Activated naive CD8-positive, alpha-beta T cell treated with anti-CD3 and anti-CD28 coated beads, Interleukin-2, amount 10 ng/mL, durations not matched to agents 7 days and 5 days (primary cell): ENCODE data around the gene NRIP3. TPM values are rescaled to one million over a fixed set of nuclear protein-coding genes. Genes with fewer than 3 reads are reported as not detected.
"Not testable (repeated sequence)": the region's sequence is repeated elsewhere in the genome, so short reads cannot be mapped to it uniquely, and the experiment has no call there.

Experiments
- ATAC-seq: fragments of 150-1000 bp; cut with Tn5 transposase; one replicate; pipeline ENCODE4 v1.10.0; 2021; ENCODE audit warnings: low read depth, moderate library complexity
- POLR2A ChIA-PET: fragments of 350-600 bp; sonication (Branson Sonifier 250); formaldehyde crosslinking; loops from one replicate; lab custom pipeline; 2021; ENCODE audit warnings: antibody characterized with exemption; lab: Charles Lee
- DNase-seq: peaks from one replicate; pipeline ENCODE4 v3.0.0; 2021
- H3K27ac Mint-ChIP-seq: one replicate; pipeline ENCODE4 v1.8.0; 2022; ENCODE audit warnings: mild to moderate bottlenecking, mixed read lengths
- H3K27me3 Mint-ChIP-seq: one replicate; pipeline ENCODE4 v1.8.0; 2022; ENCODE audit warnings: mild to moderate bottlenecking, moderate library complexity, mixed read lengths
- H3K36me3 Mint-ChIP-seq: one replicate; pipeline ENCODE4 v1.8.0; 2021; ENCODE audit warnings: mild to moderate bottlenecking, mixed read lengths
- H3K4me1 Mint-ChIP-seq: one replicate; pipeline ENCODE4 v1.8.0; 2021; ENCODE audit warnings: mixed read lengths
- H3K4me3 Mint-ChIP-seq: one replicate; pipeline ENCODE4 v1.8.0; 2022; ENCODE audit warnings: mild to moderate bottlenecking, moderate library complexity, mixed read lengths
- H3K9me3 Mint-ChIP-seq: one replicate; pipeline ENCODE4 v1.8.0; 2021; ENCODE audit warnings: mixed read lengths
- total RNA-seq, 2 experiments: library from RNA; stranded (reverse); gene quantifications; one replicate each; pipeline ENCODE4 v1.2.3, GENCODE V29; 2021

The NRIP3 gene
- total RNA-seq, 2 experiments from 2014 or later: 1.4 to 2.0 TPM

GRCh38 chr11:8980485-8980884 lies 23.3 kb downstream of the NRIP3 start:
- ATAC-seq (no peak), DNase-seq (no peak)
- no peak overlapping the region for H3K4me3 Mint-ChIP-seq
- POLR2A ChIA-PET: no interaction called here
- H3K9me3 Mint-ChIP-seq: no peaks in the 10 kb centered on the region
- no peak overlapping the region for H3K27ac Mint-ChIP-seq
- no peaks in the 10 kb centered on the region for H3K4me1 Mint-ChIP-seq
- H3K27me3 Mint-ChIP-seq: peaks cover 7% of the 10 kb centered on the region
- no peaks in the 10 kb centered on the region for H3K36me3 Mint-ChIP-seq

- H3K4me1 Mint-ChIP-seq, DNase-seq, H3K27ac Mint-ChIP-seq, H3K36me3 Mint-ChIP-seq, H3K27me3 Mint-ChIP-seq, ATAC-seq, POLR2A ChIA-PET, H3K4me3 Mint-ChIP-seq, H3K9me3 Mint-ChIP-seq: not testable (repeated sequence)
These were observed 24.4 kb downstream of the NRIP3 start for GRCh38 chr11:8979365-8979764.

GRCh38 chr11:8973121-8973520 lies 30.7 kb downstream of the NRIP3 start:
- ATAC-seq: no peak
- no peak for DNase-seq
- no peaks in the 10 kb centered on the region for H3K27me3 Mint-ChIP-seq
- H3K36me3 Mint-ChIP-seq: no peaks in the 10 kb centered on the region
- H3K9me3 Mint-ChIP-seq: no peaks in the 10 kb centered on the region
- POLR2A ChIA-PET: no interaction called here
- H3K27ac Mint-ChIP-seq: no peak overlapping the region
- no peaks in the 10 kb centered on the region for H3K4me1 Mint-ChIP-seq
- H3K4me3 Mint-ChIP-seq: no peak overlapping the region

GRCh38 chr11:8971924-8972316 lies 31.9 kb downstream of the NRIP3 start:
- H3K27ac Mint-ChIP-seq: no peak overlapping the region
- ATAC-seq: no peak
- no peaks in the 10 kb centered on the region for H3K9me3 Mint-ChIP-seq
- no peak overlapping the region for H3K4me3 Mint-ChIP-seq
- H3K27me3 Mint-ChIP-seq: no peaks in the 10 kb centered on the region
- no peak for DNase-seq
- POLR2A ChIA-PET: no interaction called here
- H3K4me1 Mint-ChIP-seq: no peaks in the 10 kb centered on the region
- H3K36me3 Mint-ChIP-seq: no peaks in the 10 kb centered on the region

- POLR2A ChIA-PET: no interaction called here
- H3K27me3 Mint-ChIP-seq: no peaks in the 10 kb centered on the region
- no peak overlapping the region for H3K4me3 Mint-ChIP-seq
- no peaks in the 10 kb centered on the region for H3K9me3 Mint-ChIP-seq
- H3K27ac Mint-ChIP-seq: no peak overlapping the region
- H3K36me3 Mint-ChIP-seq: no peaks in the 10 kb centered on the region
- H3K4me1 Mint-ChIP-seq: peaks cover 2% of the 10 kb centered on the region
- ATAC-seq (no peak), DNase-seq (no peak)
These were observed 32.4 kb downstream of the NRIP3 start for GRCh38 chr11:8971196-8971923.

- H3K36me3 Mint-ChIP-seq: no peaks in the 10 kb centered on the region
- DNase-seq: no peak
These were observed 36.6 kb downstream of the NRIP3 start for GRCh38 chr11:8967184-8967583.

GRCh38 chr11:8964324-8965320 lies 39.2 kb downstream of the NRIP3 start, which contains the start of gene TMEM9B:
TMEM9B (minus strand) TSS chr11:8964442; CDS start chr11:8964313, 129 bp downstream.
- POLR2A ChIA-PET: interaction anchor here (0.6 to 3.0 kb wide), 14 partner anchors 10 to 1844 kb away, joined by 3 to 24 read pairs (median 4); partner anchors contain the start of genes AKIP1, NRIP3, RPL27A and TRIM66
- DNase-seq (peak; percentile 89), ATAC-seq (peak; percentile 87)
- Mint-ChIP-seq H3K4me1 (peaks cover 21% of the 10 kb centered on the region), H3K4me3 (peak within 1 kb of the TSS; percentile 99), H3K27ac (peak within 1 kb of the TSS; percentile 97), H3K9me3 (no peaks in the 10 kb centered on the region), H3K36me3 (no peaks in the 10 kb centered on the region), H3K27me3 (no peaks in the 10 kb centered on the region)

More at GRCh38 chr11:8967184-8967583, 36.6 kb downstream of the NRIP3 start:
- peaks cover 16% of the 10 kb centered on the region for H3K4me1 Mint-ChIP-seq
- ATAC-seq: no peak
- POLR2A ChIA-PET: no interaction called here
- no peaks in the 10 kb centered on the region for H3K9me3 Mint-ChIP-seq
- no peaks in the 10 kb centered on the region for H3K27me3 Mint-ChIP-seq
- H3K4me3 Mint-ChIP-seq: no peak overlapping the region
- H3K27ac Mint-ChIP-seq: no peak overlapping the region

GRCh38 chr11:8963569-8964323 lies 40.1 kb downstream of the NRIP3 start:
- POLR2A ChIA-PET: interaction anchor here (0.5 to 3.0 kb wide), 12 partner anchors 10 to 1844 kb away, joined by 3 to 24 read pairs (median 4); partner anchors contain the start of genes AKIP1, RPL27A, TRIM66 and ZNF143
- Mint-ChIP-seq H3K4me1 (peaks cover 28% of the 10 kb centered on the region), H3K4me3 (peak overlapping the region; percentile 99), H3K9me3 (no peaks in the 10 kb centered on the region), H3K36me3 (peaks cover 2% of the 10 kb centered on the region), H3K27me3 (no peaks in the 10 kb centered on the region), H3K27ac (peak overlapping the region; percentile 97)
- no peak for DNase-seq
- peak; percentile 79 for ATAC-seq

GRCh38 chr11:8962841-8963240 lies 41.0 kb downstream of the NRIP3 start:
- POLR2A ChIA-PET: interaction anchor here (1.1 to 3.0 kb wide), 4 partner anchors 49 to 280 kb away, joined by 7 to 24 read pairs (median 8); partner anchors contain the start of genes RPL27A and TRIM66
- peak overlapping the region; percentile 99 for H3K4me3 Mint-ChIP-seq
- H3K36me3 Mint-ChIP-seq: peaks cover 2% of the 10 kb centered on the region
- DNase-seq (no peak), ATAC-seq (no peak)
- peaks cover 31% of the 10 kb centered on the region for H3K4me1 Mint-ChIP-seq
- peak overlapping the region; percentile 86 for H3K27ac Mint-ChIP-seq
- no peaks in the 10 kb centered on the region for H3K9me3 Mint-ChIP-seq
- H3K27me3 Mint-ChIP-seq: no peaks in the 10 kb centered on the region

GRCh38 chr11:8961401-8961800 lies 42.4 kb downstream of the NRIP3 start:
- Mint-ChIP-seq H3K27ac (no peak overlapping the region), H3K36me3 (peaks cover 5% of the 10 kb centered on the region), H3K4me1 (peaks cover 39% of the 10 kb centered on the region), H3K27me3 (no peaks in the 10 kb centered on the region), H3K4me3 (no peak overlapping the region), H3K9me3 (no peaks in the 10 kb centered on the region)
- POLR2A ChIA-PET: interaction anchor here (0.6 to 1.1 kb wide), 3 partner anchors 42 to 289 kb away, joined by 3 read pairs; partner anchors contain the start of genes NRIP3, RPL27A and TRIM66
- ATAC-seq (no peak), DNase-seq (no peak)

- ATAC-seq (peak; percentile 16), DNase-seq (no peak)
- H3K27me3 Mint-ChIP-seq: no peaks in the 10 kb centered on the region
- no peak overlapping the region for H3K4me3 Mint-ChIP-seq
- H3K4me1 Mint-ChIP-seq: peaks cover 38% of the 10 kb centered on the region
- H3K27ac Mint-ChIP-seq: no peak overlapping the region
- H3K36me3 Mint-ChIP-seq: peaks cover 12% of the 10 kb centered on the region
- POLR2A ChIA-PET: interaction anchor here (0.5 to 1.7 kb wide), 9 partner anchors 44 to 653 kb away, joined by 3 to 6 read pairs (median 4); partner anchors contain the start of genes AKIP1, RPL27A and TRIM66
- H3K9me3 Mint-ChIP-seq: no peaks in the 10 kb centered on the region
These were observed 44.1 kb downstream of the NRIP3 start for GRCh38 chr11:8959546-8960166.

- Mint-ChIP-seq H3K27me3 (no peaks in the 10 kb centered on the region), H3K4me3 (peak overlapping the region; percentile 14), H3K9me3 (no peaks in the 10 kb centered on the region), H3K27ac (no peak overlapping the region), H3K36me3 (peaks cover 17% of the 10 kb centered on the region), H3K4me1 (peaks cover 29% of the 10 kb centered on the region)
- POLR2A ChIA-PET: interaction anchor here (1.2 kb wide), 1 partner anchor 275 kb away, joined by 5 read pairs; the partner anchor contains the start of genes RPL27A and TRIM66
- peak; percentile 49 for ATAC-seq
- DNase-seq: no peak
These were observed 46.9 kb downstream of the NRIP3 start for GRCh38 chr11:8956860-8957259.
